PC-3 (cell line): ENCODE measurements around the gene NKAP.

Experiments
- EZH2phosphoT487 ChIP-seq: fragments of 300-600 bp; sonication (generic); IDR thresholded peaks from 2 replicates; pipeline ENCODE4 v1.6.1; 2018; ENCODE audit warnings: mild to moderate bottlenecking, antibody characterized with exemption, low read length, borderline replicate concordance
- TF ChIP-seq, protein P1 (sequence below): fragments of 300-600 bp; sonication (generic); conservative IDR thresholded peaks from 2 replicates; pipeline ENCODE4 v1.5.1; 2017; ENCODE audit warnings: antibody characterized with exemption, low read depth, mild to moderate bottlenecking, low read length

DNA sequence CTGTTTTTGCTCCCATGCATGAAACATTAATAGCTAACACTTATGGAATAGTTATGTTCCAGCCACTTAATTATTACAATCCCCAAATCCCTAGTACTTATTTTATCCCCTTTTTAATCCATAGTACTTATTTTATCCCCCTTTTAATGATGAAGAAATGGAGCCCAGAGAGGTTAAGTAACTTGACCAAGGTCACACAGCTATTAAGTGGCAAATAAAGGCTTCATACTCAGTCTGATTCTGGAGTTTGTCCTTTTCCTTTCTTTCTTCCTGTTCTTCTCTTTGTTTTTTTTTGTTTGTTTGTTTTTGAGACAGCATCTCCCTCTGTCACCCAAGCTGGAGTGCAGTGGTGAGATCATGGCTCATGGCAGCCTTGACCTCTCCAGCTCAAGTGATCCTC is 2.2 kb downstream of the NKAP start:
- TF ChIP-seq, protein P1, sequence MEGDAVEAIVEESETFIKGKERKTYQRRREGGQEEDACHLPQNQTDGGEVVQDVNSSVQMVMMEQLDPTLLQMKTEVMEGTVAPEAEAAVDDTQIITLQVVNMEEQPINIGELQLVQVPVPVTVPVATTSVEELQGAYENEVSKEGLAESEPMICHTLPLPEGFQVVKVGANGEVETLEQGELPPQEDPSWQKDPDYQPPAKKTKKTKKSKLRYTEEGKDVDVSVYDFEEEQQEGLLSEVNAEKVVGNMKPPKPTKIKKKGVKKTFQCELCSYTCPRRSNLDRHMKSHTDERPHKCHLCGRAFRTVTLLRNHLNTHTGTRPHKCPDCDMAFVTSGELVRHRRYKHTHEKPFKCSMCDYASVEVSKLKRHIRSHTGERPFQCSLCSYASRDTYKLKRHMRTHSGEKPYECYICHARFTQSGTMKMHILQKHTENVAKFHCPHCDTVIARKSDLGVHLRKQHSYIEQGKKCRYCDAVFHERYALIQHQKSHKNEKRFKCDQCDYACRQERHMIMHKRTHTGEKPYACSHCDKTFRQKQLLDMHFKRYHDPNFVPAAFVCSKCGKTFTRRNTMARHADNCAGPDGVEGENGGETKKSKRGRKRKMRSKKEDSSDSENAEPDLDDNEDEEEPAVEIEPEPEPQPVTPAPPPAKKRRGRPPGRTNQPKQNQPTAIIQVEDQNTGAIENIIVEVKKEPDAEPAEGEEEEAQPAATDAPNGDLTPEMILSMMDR = no peak
- no peak for TF ChIP-seq EZH2phosphoT487
